Mesangial cell (primary cell): ENCODE measurements around the gene RPL35. TPM values are rescaled to one million over a fixed set of nuclear protein-coding genes. Genes with fewer than 3 reads are reported as not detected.

ENCODE experiments used
- total RNA-seq: library from RNA; depleted of rRNA; stranded (reverse); fragments of >200 nt; gene quantifications from 2 replicates; pipeline ENCODE4 v1.2.3, GENCODE V29; 2015

The RPL35 gene
- total RNA-seq, result 1,392 and 2,246 TPM in 2 replicates

GRCh38 chr9:124861342-124862229, at the start of gene RPL35, which contains the start of gene ARPC5L:
TSS of gene RPL35 (minus strand) at chr9:124861957. CDS start at chr9:124861912, 45 bp downstream.
TSS of gene ARPC5L (plus strand) at chr9:124862130. CDS start at chr9:124869291, 7,161 bp downstream.

GRCh38 chr9:124852829-124853531, 8.8 kb downstream of the RPL35 start, which contains the start of gene WDR38:
TSS of gene WDR38 (plus strand) at chr9:124853460. CDS start at chr9:124853532, 72 bp downstream.

Other genes with a start within 250 kb of the RPL35 start
- 0.49 and 0.51 TPM in 2 replicates for gene NR6A1, start 90.6 kb downstream of the RPL35 start, total RNA-seq
- 13.7 and 104 TPM in 2 replicates for gene OLFML2A, start 84.8 kb downstream of the RPL35 start, total RNA-seq
- gene WDR38, start 8.5 kb downstream of the RPL35 start, total RNA-seq, result 0.13 TPM in 1 of 2 replicates, not detected in the other
- 15.8 and 32.6 TPM in 2 replicates for gene ARPC5L, start 173 bp upstream of the RPL35 start, total RNA-seq
- 5.7 and 9.0 TPM in 2 replicates for gene GOLGA1, start 79.1 kb upstream of the RPL35 start, total RNA-seq